ENCODE data around the gene KMT2C. TPM values are rescaled to one million over a fixed set of nuclear protein-coding genes. Genes with fewer than 3 reads are reported as not detected.

Gene KMT2C
- total RNA-seq (ENCODE audit: low replicate concordance): 17.1 and 18.4 TPM in 2 replicates

GRCh38 chr7:152435384-152436110, at the start of gene KMT2C:
Gene KMT2C (minus strand): TSS chr7:152436003. CDS start chr7:152435786, 217 bp downstream.

Other genes with a start within 250 kb of the KMT2C start
- 0.23 and 0.75 TPM in 2 replicates for gene XRCC2, start 240.1 kb upstream of the KMT2C start, total RNA-seq (ENCODE audit: low replicate concordance)